Common myeloid progenitor, CD34-positive (primary cell): ENCODE results near the gene ATAD1.
"Not testable (repeated sequence)": the region's sequence is repeated elsewhere in the genome, so short reads cannot be mapped to it uniquely, and the experiment has no call there.

ENCODE experiments used
- CTCF ChIA-PET: fragments of 350-600 bp; sonication (Branson Sonifier 250); formaldehyde crosslinking; loops from one replicate; lab custom pipeline; 2021; ENCODE audit warnings: antibody characterized with exemption; lab: Charles Lee
- POLR2A ChIA-PET: fragments of 350-600 bp; sonication (Branson Sonifier 250); formaldehyde crosslinking; loops from one replicate; lab custom pipeline; 2021; ENCODE audit warnings: antibody characterized with exemption; lab: Charles Lee
- DNase-seq, 3 donors: peaks; one replicate each; pipeline versions ENCODE4 v3.0.0 to v3.0.0-alpha.2; 2013
- H3K27ac ChIP-seq, 2 experiments: 1 replicate in 1 of 2; 2 replicates in 1 of 2; pipeline ENCODE4 v1.7.0; 2013; ENCODE audit warnings: inconsistent platforms in 2 of 2, low read length in 2 of 2, mild to moderate bottlenecking in 2 of 2, low read depth in 1 of 2, moderate library complexity in 1 of 2; ENCODE audit not compliant: severe bottlenecking in 2 of 2, insufficient read depth in 1 of 2, poor library complexity in 1 of 2
- H3K27me3 ChIP-seq, 5 experiments: replicated peaks in 2 of 5; 1 replicate in 3 of 5; 2 replicates in 2 of 5; pipeline versions ENCODE4 v1.6.1 to v1.7.0; 2013; ENCODE audit warnings: low read length in 4 of 5, mild to moderate bottlenecking in 2 of 5, moderate library complexity in 2 of 5, inconsistent platforms in 1 of 5; ENCODE audit not compliant: insufficient read depth in 5 of 5, control insufficient read depth in 4 of 5
- H3K36me3 ChIP-seq, 4 experiments: 1 replicate in 2 of 4; 2 replicates in 2 of 4; pipeline versions ENCODE4 v1.6.1 to v1.7.0; 2013; ENCODE audit warnings: low read length in 3 of 4, control low read depth in 1 of 4, mild to moderate bottlenecking in 1 of 4; ENCODE audit not compliant: control insufficient read depth in 4 of 4, insufficient read depth in 4 of 4
- H3K4me1 ChIP-seq, 4 experiments: 1 replicate in 3 of 4; 2 replicates in 1 of 4; pipeline versions ENCODE4 v1.6.1 to v1.7.1; 2013; ENCODE audit warnings: low read length in 3 of 4, mild to moderate bottlenecking in 3 of 4, control low read depth in 1 of 4, inconsistent platforms in 1 of 4, moderate library complexity in 1 of 4; ENCODE audit not compliant: control insufficient read depth in 4 of 4, insufficient read depth in 4 of 4; ENCODE audit errors: control extremely low read depth in 1 of 4
- H3K4me3 ChIP-seq, 7 experiments: 1 replicate in 4 of 7; 2 replicates in 3 of 7; pipeline versions ENCODE4 v1.5.1 to v1.7.0; 2013; ENCODE audit warnings: mild to moderate bottlenecking in 7 of 7, low read length in 6 of 7, moderate library complexity in 6 of 7, inconsistent platforms in 2 of 7, low read depth in 2 of 7, control low read depth in 1 of 7; ENCODE audit not compliant: insufficient read depth in 4 of 7, control insufficient read depth in 1 of 7; ENCODE audit errors: extremely low read depth in 1 of 7
- H3K9me3 ChIP-seq, 5 experiments: 1 replicate in 4 of 5; 2 replicates in 1 of 5; pipeline versions ENCODE4 v1.6.1 to v1.7.1; 2013; ENCODE audit warnings: low read length in 4 of 5, mild to moderate bottlenecking in 2 of 5, inconsistent platforms in 1 of 5, low read depth in 1 of 5, moderate library complexity in 1 of 5; ENCODE audit not compliant: control insufficient read depth in 4 of 5, insufficient read depth in 2 of 5; ENCODE audit errors: control extremely low read depth in 1 of 5
- WGBS: methylation state at CpG from one replicate; pipeline ENCODE4 v1.1.5; 2013; ENCODE audit not compliant: insufficient coverage; 5-methylcytosine and 5-hydroxymethylcytosine counted together

ATAD1 gene

DNA sequence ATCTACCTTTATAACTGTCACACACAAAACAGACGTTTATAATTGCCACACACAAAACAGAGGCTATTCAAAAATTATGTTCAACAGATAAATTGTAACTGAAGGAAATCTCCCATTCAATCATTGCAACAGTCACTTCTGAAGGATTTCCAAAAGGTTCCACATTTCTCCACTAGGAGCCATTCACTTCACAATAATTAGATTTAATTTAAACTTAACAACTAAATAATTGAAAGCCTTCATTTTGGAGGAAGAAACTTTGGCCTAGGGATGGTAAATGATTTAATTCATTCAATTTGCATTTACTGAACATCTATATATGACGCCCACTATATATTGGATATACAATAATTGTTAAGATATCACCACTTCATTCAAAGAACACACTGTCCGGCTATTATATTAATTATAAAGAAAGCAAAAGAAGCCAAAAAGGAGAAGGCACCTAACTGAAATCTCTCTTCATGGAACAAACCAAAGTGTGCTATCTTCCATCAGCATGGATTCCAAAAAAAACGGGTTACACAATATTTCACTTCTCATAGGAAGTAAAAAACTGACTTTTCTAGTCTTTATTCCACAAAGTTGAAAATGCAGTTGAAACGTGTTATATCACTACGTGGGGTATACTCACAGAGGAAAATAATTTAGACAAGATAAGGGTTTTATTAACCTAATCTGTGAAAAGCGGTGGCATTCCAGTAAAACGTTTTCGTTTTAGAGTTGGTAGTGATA is 1.7 kb downstream of the ATAD1 start:
- peak in 2 of 3 donors; percentile 21 to 35 for DNase-seq
- 75% methylated on average over 4 of the region's 9 CpGs for WGBS
- H3K9me3 ChIP-seq = peaks cover 0 to 5% (median 0%) of the 10 kb centered on the region in 5 experiments
- peaks cover 10 to 40% (median 21%) of the 10 kb centered on the region in 4 experiments for H3K4me1 ChIP-seq
- H3K27ac ChIP-seq = peak overlapping the region in 1 of 2 experiments; percentile 96
- no peaks in the 10 kb centered on the region for H3K27me3 ChIP-seq
- peak overlapping the region in 5 of 7 experiments; percentile 87 to 97 (median 94) for H3K4me3 ChIP-seq
- H3K36me3 ChIP-seq = peaks cover 0 to 24% (median 14%) of the 10 kb centered on the region in 4 experiments
- CTCF ChIA-PET = interaction anchor here (1.2 to 1.4 kb wide), 2 partner anchors 22 to 33 kb away, joined by 3 read pairs; no protein-coding TSS in a partner anchor
- POLR2A ChIA-PET = no interaction called here

DNA sequence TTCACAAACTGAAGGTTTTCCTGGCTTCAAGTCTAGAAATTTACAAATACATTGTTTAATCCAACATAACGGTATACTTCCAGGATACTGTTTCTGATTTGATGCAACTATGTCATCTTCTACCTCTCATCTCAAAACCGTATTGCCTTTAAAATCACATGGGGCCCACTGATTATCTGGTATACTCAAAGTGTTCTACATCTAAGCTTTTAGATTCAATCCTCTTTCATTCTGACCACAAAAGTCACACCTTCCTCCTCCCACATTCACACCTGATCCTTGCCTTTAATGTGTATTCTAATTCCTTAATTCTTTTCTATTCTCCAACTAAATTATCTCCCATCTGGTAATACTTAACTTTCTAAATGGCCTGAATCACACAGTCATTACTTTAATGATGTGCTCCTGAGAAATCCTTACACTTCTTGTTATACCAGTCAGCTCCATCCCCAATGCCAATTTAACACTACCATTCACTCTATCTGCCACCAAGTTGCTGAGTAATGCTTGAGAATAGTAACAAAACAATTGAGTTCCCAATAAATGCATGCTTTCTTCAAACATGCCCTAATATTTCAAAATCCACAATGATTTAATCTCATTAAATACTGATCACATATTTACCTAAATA is 13.0 kb downstream of the ATAD1 start:
- POLR2A ChIA-PET = interaction anchor here (1.2 kb wide), 1 partner anchor 13 kb away, joined by 3 read pairs; the partner anchor contains the start of gene ATAD1
- 95% methylated on average over 2 of the region's 2 CpGs for WGBS
- peaks cover 33 to 93% (median 63%) of the 10 kb centered on the region in 4 experiments for H3K36me3 ChIP-seq
- peaks cover 10 to 73% (median 26%) of the 10 kb centered on the region in 5 experiments for H3K9me3 ChIP-seq
- DNase-seq = no peak
- H3K27ac ChIP-seq = no peak overlapping the region
- CTCF ChIA-PET = interaction anchor here (0.6 to 1.6 kb wide), 2 partner anchors 13 to 277 kb away, joined by 3 read pairs; partner anchors contain the start of gene ATAD1
- no peaks in the 10 kb centered on the region for H3K27me3 ChIP-seq
- H3K4me1 ChIP-seq = no peaks in the 10 kb centered on the region
- no peak overlapping the region for H3K4me3 ChIP-seq

DNA sequence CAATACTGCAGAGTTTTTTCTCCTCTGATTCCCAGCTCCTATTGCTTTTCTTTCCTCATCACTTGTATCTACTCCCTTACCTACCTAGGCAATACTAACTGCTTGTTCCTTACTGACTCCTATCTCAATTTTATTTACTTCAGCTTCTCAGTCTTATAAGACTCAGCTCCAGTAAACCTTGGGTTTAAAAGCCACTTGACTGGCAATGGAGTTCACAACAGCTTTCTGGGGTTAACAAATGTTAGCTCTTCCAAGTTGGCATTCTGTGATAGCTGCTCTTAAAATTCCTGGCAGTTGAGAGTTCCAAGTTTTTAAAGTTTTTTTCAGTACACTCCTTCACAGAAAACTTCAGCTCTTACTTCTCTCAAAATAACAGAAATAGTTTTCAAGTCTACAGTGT is 14.2 kb downstream of the ATAD1 start:
- POLR2A ChIA-PET = interaction anchor here (0.6 to 1.2 kb wide), 2 partner anchors 14 to 1132 kb away, joined by 3 to 5 read pairs; partner anchors contain the start of gene ATAD1
- no peaks in the 10 kb centered on the region for H3K4me1 ChIP-seq
- H3K27me3 ChIP-seq = no peaks in the 10 kb centered on the region
- H3K36me3 ChIP-seq = peaks cover 33 to 92% (median 63%) of the 10 kb centered on the region in 4 experiments
- no peak for DNase-seq
- no peak overlapping the region for H3K27ac ChIP-seq
- H3K9me3 ChIP-seq = peaks cover 8 to 76% (median 24%) of the 10 kb centered on the region in 5 experiments
- H3K4me3 ChIP-seq = no peak overlapping the region
- CTCF ChIA-PET = interaction anchor here (0.7 to 1.6 kb wide), 2 partner anchors 11 to 14 kb away, joined by 3 to 5 read pairs; partner anchors contain the start of gene ATAD1

DNA sequence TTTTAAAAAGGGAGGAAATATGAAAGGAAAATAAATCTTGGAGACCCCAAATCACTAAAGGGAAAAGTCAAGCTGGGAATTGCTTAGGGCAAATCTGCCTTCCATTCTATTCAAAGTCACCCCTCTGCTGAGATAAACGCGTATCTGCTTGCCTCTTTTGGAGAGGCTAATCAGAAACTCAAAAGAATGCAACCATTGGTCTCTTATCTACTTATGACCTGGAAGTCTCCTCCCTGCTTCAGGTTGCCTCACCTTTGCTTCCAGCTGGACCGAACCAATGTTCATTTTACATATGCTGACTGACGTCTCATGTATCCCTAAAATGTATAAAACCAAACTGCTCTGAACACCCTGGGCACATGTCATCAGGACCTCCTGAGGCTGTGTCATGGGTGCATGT is 14.7 kb downstream of the ATAD1 start:
- CTCF ChIA-PET = interaction anchor here (0.7 to 1.6 kb wide), 2 partner anchors 11 to 15 kb away, joined by 3 to 5 read pairs; partner anchors contain the start of gene ATAD1
- POLR2A ChIA-PET = no interaction called here
- Histone ChIP-seq H3K4me3 (no peak overlapping the region), H3K9me3 (peaks cover 10 to 71% (median 24%) of the 10 kb centered on the region in 5 experiments), H3K27me3 (no peaks in the 10 kb centered on the region), H3K27ac (no peak overlapping the region), H3K4me1 (no peaks in the 10 kb centered on the region), H3K36me3 (peaks cover 31 to 87% (median 62%) of the 10 kb centered on the region in 4 experiments)
- DNase-seq = no peak
- 100% methylated on average over 3 of the region's 4 CpGs for WGBS

DNA sequence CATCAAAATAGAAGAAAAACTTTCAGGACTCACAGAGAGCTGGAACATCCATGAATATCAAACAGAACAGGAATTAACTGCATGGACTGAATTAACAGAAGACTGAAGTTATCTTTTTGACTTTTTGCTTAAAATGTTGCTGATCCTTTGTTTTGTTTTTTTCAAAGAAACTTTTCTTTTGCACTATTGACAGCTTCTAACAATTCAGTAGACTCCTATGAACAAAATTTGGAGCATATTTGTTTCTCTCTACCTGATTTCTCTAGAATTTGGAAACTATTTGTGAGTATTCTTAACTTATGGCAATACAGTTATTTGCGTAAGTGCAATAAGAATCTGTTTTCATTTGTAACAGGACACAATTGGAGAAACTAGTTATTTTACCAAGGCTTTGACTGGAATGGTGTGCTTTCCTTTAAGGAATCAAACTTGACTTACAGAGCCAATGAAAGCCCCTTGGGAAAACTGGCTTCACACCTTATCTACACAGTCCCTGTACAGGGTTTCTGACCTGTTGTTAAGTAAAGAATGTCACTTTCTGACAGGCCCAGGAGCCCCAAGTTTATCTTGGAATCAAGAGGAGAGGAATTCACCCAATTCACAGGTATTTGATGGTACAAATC is 16.1 kb downstream of the ATAD1 start:
- CTCF ChIA-PET, H3K4me1 ChIP-seq, H3K27ac ChIP-seq, H3K27me3 ChIP-seq, POLR2A ChIA-PET, H3K4me3 ChIP-seq: not testable (repeated sequence)
- WGBS = no CpG with 5 or more reads among the region's 1 CpG
- DNase-seq = peak; percentile 8 to 50 (median 44)
- peaks cover 34 to 80% (median 56%) of the 10 kb centered on the region in 4 experiments for H3K36me3 ChIP-seq
- peaks cover 8 to 62% (median 21%) of the 10 kb centered on the region in 5 experiments for H3K9me3 ChIP-seq

DNA sequence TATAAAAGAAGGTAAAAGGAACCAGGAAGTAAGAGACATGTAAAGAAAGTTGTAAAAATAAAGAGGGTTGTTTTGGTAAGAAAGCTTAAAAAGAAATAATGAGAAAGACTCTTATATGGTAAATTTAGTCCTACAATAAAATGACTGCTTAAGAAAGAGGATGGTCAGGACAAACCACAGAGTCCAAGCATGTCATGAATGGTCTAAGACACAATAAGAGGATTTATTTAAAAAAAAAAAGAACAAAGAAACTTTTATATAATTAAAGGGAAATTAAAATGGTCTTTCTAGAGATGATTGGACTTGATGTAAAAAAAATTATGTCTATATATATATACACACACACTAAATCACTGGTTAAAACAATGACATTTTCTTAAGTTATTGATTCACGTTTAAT is 18.2 kb downstream of the ATAD1 start:
- Histone ChIP-seq H3K4me3 (no peak overlapping the region), H3K4me1 (no peaks in the 10 kb centered on the region), H3K36me3 (peaks cover 29 to 73% (median 48%) of the 10 kb centered on the region in 4 experiments), H3K27me3 (no peaks in the 10 kb centered on the region), H3K27ac (no peak overlapping the region), H3K9me3 (peaks cover 8 to 42% (median 14%) of the 10 kb centered on the region in 5 experiments)
- WGBS = no CpG with 5 or more reads among the region's 1 CpG
- POLR2A ChIA-PET = no interaction called here
- DNase-seq = no peak
- CTCF ChIA-PET = no interaction called here
